K562 (cell line): ENCODE results near the gene HOXA7.

Experiments
- CEBPZ ChIP-seq: fragments of 150-350 bp; IDR thresholded peaks from 2 replicates; pipeline ENCODE4 v1.6.1; 2014; ENCODE audit warnings: low read depth, mild to moderate bottlenecking, low read length, borderline replicate concordance
- CTCF ChIP-seq, 3 experiments: IDR thresholded peaks in 2 of 3; conservative IDR thresholded peaks in 1 of 3; 2 replicates each; pipeline ENCODE4 v1.5.1; 2011 to 2012; ENCODE audit warnings: low read length in 3 of 3, mild to moderate bottlenecking in 3 of 3, control low read depth in 2 of 3, improper control_type of control experiment in 1 of 3, inconsistent platforms in 1 of 3, low read depth in 1 of 3, mixed read lengths in 1 of 3, moderate library complexity in 1 of 3; ENCODE audit not compliant: insufficient read depth in 2 of 3
- HCFC1 ChIP-seq: IDR thresholded peaks from 2 replicates; pipeline ENCODE4 v1.6.1; 2012; ENCODE audit warnings: low read depth, low read length, improper control_type of control experiment
- JUNB ChIP-seq: fragments of 450-650 bp; formaldehyde crosslinking; conservative IDR thresholded peaks from 2 replicates; pipeline ENCODE4 v1.4.0; 2020; ENCODE audit warnings: mild to moderate bottlenecking
- KAT8 ChIP-seq: fragments of 450-650 bp; IDR thresholded peaks from 2 replicates; pipeline ENCODE4 v1.6.1; 2016; ENCODE audit warnings: low read depth, mild to moderate bottlenecking
- REST ChIP-seq, 2 experiments: fragments of 450-650 bp; formaldehyde crosslinking in 1 of 2; IDR thresholded peaks; 2 replicates each; pipeline versions ENCODE4 v1.4.0 to v1.6.1; 2014 to 2020; ENCODE audit warnings: mild to moderate bottlenecking in 2 of 2, borderline replicate concordance in 1 of 2, low read depth in 1 of 2
- THRA ChIP-seq: fragments of 450-650 bp; IDR thresholded peaks from 2 replicates; pipeline ENCODE4 v1.6.1; 2017; ENCODE audit warnings: mild to moderate bottlenecking, moderate library complexity
- ZNF274 ChIP-seq: IDR thresholded peaks from 2 replicates; pipeline ENCODE4 v1.6.1; 2011; ENCODE audit warnings: low read depth, mild to moderate bottlenecking, low read length, moderate library complexity, borderline replicate concordance

GRCh38 chr7:27108390-27109127, 47.9 kb downstream of the HOXA7 start:
- TF ChIP-seq CTCF (IDR thresholded peaks at IDR 0.05 in 2 of 3, conservative IDR thresholded peaks at IDR 0.05 in 1 of 3; ENCODE audit: insufficient read depth in 2 of 3, low read depth in 1 of 3, low read length in 3 of 3) (no peak), ZNF274 (no peak), HCFC1 (no peak), CEBPZ (no peak), KAT8 (no peak), REST (IDR thresholded peaks at IDR 0.05; ENCODE audit: borderline replicate concordance) (no peak), REST (CRISPR knock-in tag; IDR thresholded peaks at IDR 0.05; ENCODE audit: low read depth) (no peak), THRA (no peak), JUNB (CRISPR knock-in tag) (no peak)
